ENCODE measurements around the gene GHR. TPM values are rescaled to one million over a fixed set of nuclear protein-coding genes. Genes with fewer than 3 reads are reported as not detected.

GHR gene
- total RNA-seq, 2 donors from 2014 or later: 5.7 to 12.9 TPM

GRCh38 chr5:42624912-42625311, 201.7 kb downstream of the GHR start:
- H3K4me3 ChIP-seq: no peak overlapping the region
- H3K4me1 ChIP-seq: no peaks in the 10 kb centered on the region
- 94% methylated on average over 2 of the region's 2 CpGs for WGBS, 2 donors
- no peaks in the 10 kb centered on the region for H3K36me3 ChIP-seq (replicated peaks in 1 of 2; ENCODE audit: insufficient read depth in 1 of 2, low read depth in 2 of 2)
- H3K27me3 ChIP-seq: no peaks in the 10 kb centered on the region
- intact Hi-C loops (cut with DNase I): no loop called here
- no peak overlapping the region for H3K27ac ChIP-seq
- H3K9me3 ChIP-seq: no peaks in the 10 kb centered on the region
- TF ChIP-seq POLR2A (IDR thresholded peaks at IDR 0.05): no peak
- DNase-seq: no peak
- ATAC-seq: no peak

GRCh38 chr5:42626462-42626861, 203.2 kb downstream of the GHR start:
- WGBS, 2 donors: 45 to 52% methylated on average over 4 of the region's 4 CpGs
- intact Hi-C loops (cut with DNase I): no loop called here
- Histone ChIP-seq H3K4me3 (no peak overlapping the region), H3K4me1 (no peaks in the 10 kb centered on the region), H3K27me3 (no peaks in the 10 kb centered on the region), H3K36me3 (replicated peaks in 1 of 2; ENCODE audit: insufficient read depth in 1 of 2, low read depth in 2 of 2) (no peaks in the 10 kb centered on the region), H3K27ac (no peak overlapping the region), H3K9me3 (no peaks in the 10 kb centered on the region)
- DNase-seq: no peak
- no peak for ATAC-seq
- TF ChIP-seq CTCF (IDR thresholded peaks at IDR 0.05) (no peak), POLR2A (IDR thresholded peaks at IDR 0.05) (no peak)

GRCh38 chr5:42628821-42629220, 205.6 kb downstream of the GHR start:
- no peak overlapping the region for H3K27ac ChIP-seq
- intact Hi-C loops (cut with DNase I): no loop called here
- H3K4me1 ChIP-seq: peaks cover 5% of the 10 kb centered on the region
- no peaks in the 10 kb centered on the region for H3K27me3 ChIP-seq
- no peaks in the 10 kb centered on the region for H3K36me3 ChIP-seq (replicated peaks in 1 of 2; ENCODE audit: insufficient read depth in 1 of 2, low read depth in 2 of 2)
- no peaks in the 10 kb centered on the region for H3K9me3 ChIP-seq
- DNase-seq: no peak
- H3K4me3 ChIP-seq: no peak overlapping the region
- WGBS, 2 donors: 57 to 67% methylated on average over 1 of the region's 1 CpG
- ATAC-seq: no peak
- no peak for TF ChIP-seq CTCF (IDR thresholded peaks at IDR 0.05)
- no peak for TF ChIP-seq POLR2A (IDR thresholded peaks at IDR 0.05)

- H3K36me3 ChIP-seq (replicated peaks in 1 of 2; ENCODE audit: insufficient read depth in 1 of 2, low read depth in 2 of 2): no peaks in the 10 kb centered on the region
- no peaks in the 10 kb centered on the region for H3K27me3 ChIP-seq
- no peaks in the 10 kb centered on the region for H3K9me3 ChIP-seq
- DNase-seq (no peak), ATAC-seq (no peak)
- TF ChIP-seq POLR2A (IDR thresholded peaks at IDR 0.05) (no peak), CTCF (IDR thresholded peaks at IDR 0.05) (no peak)
- 93% methylated on average over 2 of the region's 2 CpGs for WGBS, 2 donors
- H3K4me3 ChIP-seq: no peak overlapping the region
- intact Hi-C loops (cut with DNase I): no loop called here
- no peak overlapping the region for H3K27ac ChIP-seq
- peaks cover 5% of the 10 kb centered on the region for H3K4me1 ChIP-seq
Measured at GRCh38 chr5:42629284-42629683, 206.0 kb downstream of the GHR start.

GRCh38 chr5:42631241-42631640, 208.0 kb downstream of the GHR start:
- no peak for TF ChIP-seq CTCF (IDR thresholded peaks at IDR 0.05)
- no peak overlapping the region for H3K4me3 ChIP-seq
- intact Hi-C loops (cut with DNase I): no loop called here
- H3K27me3 ChIP-seq: no peaks in the 10 kb centered on the region
- WGBS, 2 donors: 20 to 28% methylated on average over 5 of the region's 5 CpGs
- no peaks in the 10 kb centered on the region for H3K36me3 ChIP-seq (replicated peaks in 1 of 2; ENCODE audit: insufficient read depth in 1 of 2, low read depth in 2 of 2)
- H3K4me1 ChIP-seq: peaks cover 5% of the 10 kb centered on the region
- DNase-seq (no peak), ATAC-seq (no peak)
- no peaks in the 10 kb centered on the region for H3K9me3 ChIP-seq
- no peak overlapping the region for H3K27ac ChIP-seq
